DND-41 (cell line): Measurements from ENCODE around the gene CTDSP2.
"Not testable (repeated sequence)": the region's sequence is repeated elsewhere in the genome, so short reads cannot be mapped to it uniquely, and the experiment has no call there.

Experiments used
- ATAC-seq: fragments of 200-7000 bp; cut with Tn5 transposase; 3 replicates; pipeline ENCODE4 v1.9.1; 2021; ENCODE audit warnings: low read depth; ENCODE audit not compliant: insufficient read depth
- DNase-seq: peaks from one replicate; pipeline ENCODE4 v3.0.0-alpha.2; 2020
- H2AFZ ChIP-seq: 2 replicates; pipeline ENCODE4 v1.6.0; 2012; ENCODE audit warnings: low read depth, low read length
- H3K27ac ChIP-seq: 2 replicates; pipeline ENCODE4 v1.5.1; 2012; ENCODE audit warnings: low read length, inconsistent platforms
- H3K27me3 ChIP-seq: fragments of 200-600 bp; sonication (generic); 2 replicates; pipeline ENCODE4 v1.6.0; 2012; ENCODE audit warnings: low read length, mild to moderate bottlenecking, inconsistent platforms; ENCODE audit not compliant: insufficient read depth, poor library complexity
- H3K36me3 ChIP-seq: 2 replicates; pipeline ENCODE4 v1.5.1; 2012; ENCODE audit warnings: low read length, inconsistent platforms; ENCODE audit not compliant: insufficient read depth
- H3K4me1 ChIP-seq: 2 replicates; pipeline ENCODE4 v1.5.1; 2012; ENCODE audit warnings: mild to moderate bottlenecking, low read length; ENCODE audit not compliant: insufficient read depth
- H3K4me2 ChIP-seq: 2 replicates; pipeline ENCODE4 v1.6.0; 2012; ENCODE audit warnings: mild to moderate bottlenecking, moderate library complexity, low read length, inconsistent platforms; ENCODE audit not compliant: insufficient read depth
- H3K4me3 ChIP-seq, 2 experiments: fragments of 200-600 bp in 1 of 2; shearing (Covaris generic) in 1 of 2; 2 replicates each; pipeline ENCODE4 v1.5.1; 2012 to 2016; ENCODE audit warnings: inconsistent platforms in 2 of 2, low read length in 2 of 2, mild to moderate bottlenecking in 2 of 2, low read depth in 1 of 2, moderate library complexity in 1 of 2
- H3K79me2 ChIP-seq: 2 replicates; pipeline ENCODE4 v1.6.0; 2012; ENCODE audit warnings: low read length, inconsistent platforms; ENCODE audit not compliant: insufficient read depth
- H3K9ac ChIP-seq: 2 replicates; pipeline ENCODE4 v1.6.0; 2012; ENCODE audit warnings: low read depth, mild to moderate bottlenecking, inconsistent platforms, low read length, moderate library complexity
- H3K9me3 ChIP-seq: 2 replicates; pipeline ENCODE4 v1.5.1; 2012; ENCODE audit warnings: low read length, moderate library complexity, mild to moderate bottlenecking, inconsistent platforms; ENCODE audit not compliant: insufficient read depth, severe bottlenecking
- H4K20me1 ChIP-seq: 2 replicates; pipeline ENCODE4 v1.6.0; 2012; ENCODE audit warnings: low read length; ENCODE audit not compliant: insufficient read depth
- CTCF ChIP-seq: IDR thresholded peaks from 2 replicates; pipeline ENCODE4 v1.5.1; 2012; ENCODE audit warnings: borderline replicate concordance, low read length, moderate library complexity, mild to moderate bottlenecking; ENCODE audit not compliant: poor library complexity, severe bottlenecking; ENCODE audit errors: extremely low read depth
- EZH2 ChIP-seq: IDR thresholded peaks from 3 replicates; pipeline ENCODE4 v1.6.1; 2012; ENCODE audit warnings: borderline replicate concordance, low read depth, mild to moderate bottlenecking, moderate library complexity, low read length, inconsistent platforms; ENCODE audit not compliant: severe bottlenecking

Gene CTDSP2

DNA sequence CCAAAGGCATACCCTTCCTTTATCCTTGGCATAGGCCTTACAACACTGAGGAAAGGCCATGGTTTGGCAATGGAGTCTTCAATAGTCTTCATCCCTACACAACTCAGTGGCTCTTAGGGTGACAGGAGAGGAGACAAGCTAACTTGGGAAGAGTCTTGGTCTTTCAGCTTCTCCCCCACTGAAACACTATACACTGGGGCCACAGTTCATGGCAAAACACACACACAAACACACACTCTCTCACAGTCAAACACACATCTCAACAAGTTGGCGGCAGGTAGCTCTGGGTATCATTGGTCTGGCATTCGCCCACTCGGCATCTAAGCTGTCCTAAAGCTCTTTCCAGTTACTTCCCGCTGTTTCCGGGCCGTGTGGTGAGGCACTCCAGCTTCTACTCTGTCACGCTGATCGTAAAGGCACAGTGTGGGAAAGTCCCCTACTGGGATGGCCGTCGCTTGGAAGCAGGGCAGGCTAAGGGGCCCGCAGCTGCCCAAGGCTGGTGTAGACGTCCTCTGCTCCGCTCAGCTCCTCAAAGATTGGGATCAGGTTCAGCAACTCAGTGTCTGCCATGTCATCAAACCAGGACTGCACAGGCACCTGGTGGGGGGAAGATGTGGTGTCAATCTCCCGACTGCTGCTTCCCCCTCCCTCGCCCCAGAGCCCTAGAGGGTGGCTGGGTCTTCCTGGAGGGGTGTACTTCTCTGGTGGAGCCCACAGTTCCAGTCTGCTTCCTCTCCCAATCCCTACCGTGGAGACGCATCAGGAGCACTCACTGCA, 23.2 kb downstream of the CTDSP2 start:
- TF ChIP-seq EZH2 = no peak
- ATAC-seq (no peak), DNase-seq (no peak)
- no peaks in the 10 kb centered on the region for H3K4me1 ChIP-seq
- peaks cover 71% of the 10 kb centered on the region for H3K36me3 ChIP-seq
- no peak overlapping the region for H2AFZ ChIP-seq
- H3K4me2 ChIP-seq = no peak overlapping the region
- no peak overlapping the region for H3K27ac ChIP-seq
- H3K9me3 ChIP-seq = no peaks in the 10 kb centered on the region
- peaks cover 18% of the 10 kb centered on the region for H4K20me1 ChIP-seq
- no peak overlapping the region for H3K9ac ChIP-seq
- H3K79me2 ChIP-seq = no peaks in the 10 kb centered on the region
- H3K27me3 ChIP-seq = no peaks in the 10 kb centered on the region
- H3K4me3 ChIP-seq = no peak overlapping the region

DNA sequence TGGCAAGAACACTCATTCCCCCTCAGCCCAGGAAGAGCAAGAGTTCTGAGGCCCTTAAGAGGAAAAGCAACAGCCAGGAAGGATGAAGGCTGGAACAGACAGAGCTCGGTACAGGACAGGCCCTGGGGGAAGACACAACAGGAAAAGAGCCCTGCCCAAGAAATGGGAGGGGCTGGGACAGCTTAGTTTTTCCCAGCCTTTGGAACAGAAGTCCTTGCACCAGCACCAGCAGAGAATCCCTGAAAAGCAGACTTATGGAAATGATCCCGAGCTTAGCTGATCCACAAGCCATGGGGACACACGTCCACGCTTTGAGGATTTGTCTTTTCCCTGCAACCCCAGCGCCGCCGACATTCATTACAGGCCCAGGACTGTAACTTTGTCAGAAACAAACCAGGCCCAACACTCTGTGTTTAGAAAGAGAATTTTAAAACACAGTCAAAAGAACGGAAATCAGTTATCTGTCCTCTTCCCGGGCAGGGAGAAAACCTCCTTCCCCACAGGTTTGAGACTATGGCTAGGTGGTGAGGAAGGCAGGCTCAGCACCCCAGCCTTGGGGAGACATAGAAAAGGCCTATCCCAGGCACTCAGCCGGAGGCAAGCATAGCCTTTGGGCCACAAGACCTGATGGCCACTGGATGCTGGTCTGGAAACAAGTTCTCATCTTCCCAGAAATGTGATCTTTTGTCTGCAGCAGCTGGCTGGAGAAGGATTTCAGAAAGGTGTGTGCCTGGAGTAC, 24.0 kb downstream of the CTDSP2 start:
- Histone ChIP-seq H3K79me2 (no peaks in the 10 kb centered on the region), H3K9ac (no peak overlapping the region), H3K36me3 (peaks cover 66% of the 10 kb centered on the region)

DNA sequence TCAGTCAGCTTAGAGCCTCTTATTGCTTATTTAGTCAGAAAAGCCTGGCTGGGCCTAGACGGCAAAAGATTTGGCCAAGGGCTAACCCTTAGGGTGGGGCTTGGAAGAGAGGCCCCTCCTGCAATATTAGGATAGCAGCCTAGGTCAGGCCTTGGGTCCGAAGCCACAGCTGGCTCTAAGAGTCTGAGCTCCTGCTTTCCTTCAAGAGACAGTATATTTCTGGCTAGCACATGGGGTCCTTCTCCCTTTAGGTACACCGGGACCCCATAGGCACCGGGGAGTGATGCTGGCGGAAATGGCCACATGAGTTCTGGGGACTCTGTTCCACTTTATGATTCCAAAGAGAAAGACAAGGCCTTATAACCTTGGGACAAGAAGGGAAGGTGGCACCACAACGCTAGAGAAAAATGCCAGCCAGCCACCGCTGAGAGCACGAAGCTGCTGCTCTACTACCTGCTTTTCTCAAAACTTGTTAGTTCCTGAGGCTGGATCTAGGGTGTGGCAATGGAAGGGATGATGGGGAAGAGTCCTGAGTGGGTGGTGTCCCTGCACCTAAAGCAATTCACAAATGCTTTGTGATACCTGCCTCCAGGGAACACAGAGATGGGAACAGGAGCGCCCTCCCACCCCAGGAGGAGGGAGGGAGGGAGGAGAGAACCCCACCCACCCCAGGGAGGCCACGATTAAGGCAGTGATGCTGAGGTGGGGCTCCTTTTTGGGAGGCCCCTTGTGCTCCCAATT, 24.9 kb downstream of the CTDSP2 start:
- Histone ChIP-seq H3K4me2 (no peak overlapping the region), H3K9me3 (no peaks in the 10 kb centered on the region), H3K27me3 (no peaks in the 10 kb centered on the region), H3K4me3 (no peak overlapping the region), H4K20me1 (peaks cover 7% of the 10 kb centered on the region), H3K36me3 (peaks cover 56% of the 10 kb centered on the region), H3K79me2 (no peaks in the 10 kb centered on the region), H2AFZ (no peak overlapping the region), H3K9ac (no peak overlapping the region), H3K4me1 (no peaks in the 10 kb centered on the region), H3K27ac (no peak overlapping the region)
- no peak for DNase-seq
- no peak for TF ChIP-seq CTCF
- no peak for TF ChIP-seq EZH2
- ATAC-seq = no peak

More for the DNA sequence above, 24.0 kb downstream of the CTDSP2 start:
- no peak overlapping the region for H3K4me2 ChIP-seq
- H3K9me3 ChIP-seq = no peaks in the 10 kb centered on the region
- H3K27ac ChIP-seq = no peak overlapping the region
- no peak overlapping the region for H2AFZ ChIP-seq
- no peaks in the 10 kb centered on the region for H3K4me1 ChIP-seq
- no peak overlapping the region for H3K4me3 ChIP-seq
- H3K27me3 ChIP-seq = no peaks in the 10 kb centered on the region
- peaks cover 15% of the 10 kb centered on the region for H4K20me1 ChIP-seq
- ATAC-seq (no peak), DNase-seq (no peak)
- TF ChIP-seq CTCF (no peak), EZH2 (no peak)

DNA sequence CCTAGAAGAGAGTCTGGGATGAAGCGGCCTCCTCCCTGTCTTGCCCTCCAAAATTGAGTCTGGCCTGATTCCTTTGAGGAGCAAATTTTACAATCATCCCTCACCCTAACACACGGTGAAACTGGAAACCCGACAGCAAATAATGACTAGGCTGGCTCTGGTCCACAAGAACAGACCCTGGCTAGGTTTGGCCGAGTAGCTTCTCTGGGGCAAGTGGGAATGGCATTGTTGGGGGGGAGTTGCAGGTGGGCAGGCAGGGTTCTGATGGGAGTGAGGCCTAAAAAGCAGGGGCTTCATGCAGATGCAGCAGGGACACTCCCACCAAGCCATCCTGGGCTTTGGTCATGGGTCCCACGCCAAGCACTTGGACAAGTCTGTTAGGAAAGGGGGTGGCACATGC, 25.5 kb downstream of the CTDSP2 start:
- ATAC-seq, H2AFZ ChIP-seq, H3K9me3 ChIP-seq, H3K27ac ChIP-seq, H3K79me2 ChIP-seq, H3K27me3 ChIP-seq, H3K4me2 ChIP-seq, DNase-seq, H3K9ac ChIP-seq, H4K20me1 ChIP-seq, H3K4me3 ChIP-seq, H3K4me1 ChIP-seq: not testable (repeated sequence)
- H3K36me3 ChIP-seq = peaks cover 50% of the 10 kb centered on the region

DNA sequence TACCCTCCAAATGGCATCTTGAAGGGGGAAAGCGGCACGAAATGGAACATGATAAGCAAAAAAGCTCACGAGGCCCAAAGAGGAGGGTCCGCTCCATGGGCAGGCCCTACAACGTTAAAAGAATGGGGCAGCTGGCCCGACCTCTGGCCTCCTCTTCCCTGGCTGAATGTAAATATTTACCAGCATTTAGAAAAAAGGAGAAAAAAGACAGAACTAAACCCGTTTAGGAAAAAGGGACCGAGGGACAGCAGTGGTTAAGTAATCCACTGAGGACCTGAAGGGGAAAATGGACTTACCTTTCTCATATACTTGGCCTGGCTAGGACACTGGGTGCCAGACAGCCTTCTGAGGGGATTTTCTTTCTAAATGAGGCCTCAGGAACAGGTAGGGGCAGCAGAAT, 26.4 kb downstream of the CTDSP2 start:
- not testable (repeated sequence) for H4K20me1 ChIP-seq, DNase-seq, H3K9me3 ChIP-seq, H2AFZ ChIP-seq, H3K4me2 ChIP-seq, H3K4me1 ChIP-seq, H3K27me3 ChIP-seq, H3K9ac ChIP-seq, H3K27ac ChIP-seq, H3K4me3 ChIP-seq, H3K79me2 ChIP-seq, ATAC-seq
- peaks cover 42% of the 10 kb centered on the region for H3K36me3 ChIP-seq

DNA sequence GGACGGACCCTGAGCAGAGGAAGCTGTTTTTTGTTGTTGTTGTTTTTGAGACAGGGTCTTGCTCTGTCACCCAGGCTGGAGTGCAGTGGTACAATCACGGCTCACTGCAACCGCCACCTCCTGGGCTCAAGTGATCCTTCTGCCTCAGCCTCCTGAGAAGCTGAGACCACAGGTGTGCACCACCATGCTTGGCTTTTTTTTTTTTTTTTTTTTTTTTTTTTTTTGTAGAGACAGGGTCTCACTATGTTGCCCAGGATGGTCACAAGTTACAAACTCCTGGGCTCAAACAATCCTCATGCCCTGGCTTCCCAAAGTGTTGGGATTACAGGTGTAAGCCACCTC, 28.6 kb downstream of the CTDSP2 start:
- not testable (repeated sequence) for ATAC-seq, H3K27me3 ChIP-seq, H3K4me2 ChIP-seq, H2AFZ ChIP-seq, H3K9me3 ChIP-seq, H4K20me1 ChIP-seq, H3K9ac ChIP-seq, H3K4me1 ChIP-seq, DNase-seq, H3K79me2 ChIP-seq, H3K27ac ChIP-seq, H3K4me3 ChIP-seq
- H3K36me3 ChIP-seq = peaks cover 20% of the 10 kb centered on the region
